Measurements from ENCODE around the gene HABP4. TPM values are rescaled to one million over a fixed set of nuclear protein-coding genes. Genes with fewer than 3 reads are reported as not detected.

Gene HABP4
- total and polyA plus RNA-seq, 2 of the 4 experiments (the other 2 are of a cell fraction) = 5.2 to 10.6 TPM

GRCh38 chr9:96449523-96449844 is 485 bp upstream of the HABP4 start:
- no peak overlapping the region for H3K27ac ChIP-seq (ENCODE audit: insufficient read depth, low read length)
- H3K9me3 ChIP-seq (ENCODE audit: control insufficient read depth, insufficient read depth, low read length) = no peaks in the 10 kb centered on the region
- H3K9me1 ChIP-seq (ENCODE audit: insufficient read depth, low read length) = peaks cover 10% of the 10 kb centered on the region
- peak overlapping the region; percentile 63 for H2AK9ac ChIP-seq (replicated peaks; ENCODE audit: low read depth, low read length, poor library complexity)
- peak overlapping the region; percentile 88 for H3K4ac ChIP-seq (ENCODE audit: low read depth, low read length)
- peak overlapping the region; percentile 47; the same call in 1 of the 2 replicates for H3K9ac ChIP-seq (ENCODE audit: low read depth, low read length)
- no TSS peak for BruUV-seq (replicated peaks)
- H2BK120ac ChIP-seq (ENCODE audit: low read depth, low read length) = peak overlapping the region; percentile 83; the same call in 1 of the 2 replicates
- H2AK5ac ChIP-seq (ENCODE audit: low read depth, low read length) = no peak overlapping the region
- peak overlapping the region; percentile 12; the same call in 1 of the 2 replicates for H3K18ac ChIP-seq (ENCODE audit: low read depth, low read length)
- ChIA-PET POLR2A (ENCODE audit: unreplicated experiment) (no interaction called here), CTCF (interaction anchor here (1.4 kb wide), 1 partner anchor 66 kb away, joined by 3 read pairs; no protein-coding TSS in a partner anchor)
- no peaks in the 10 kb centered on the region for H3K36me3 ChIP-seq (ENCODE audit: control insufficient read depth, insufficient read depth, low read length)
- H4K8ac ChIP-seq (ENCODE audit: low read depth in 2 of 2, low read length in 2 of 2) = peak overlapping the region; percentile 5 to 93; a peak in 2 of 4 replicates
- H4K20me1 ChIP-seq (ENCODE audit: insufficient read depth, low read length) = peaks cover 6% of the 10 kb centered on the region; the same call in 1 of the 2 replicates
- H4K5ac ChIP-seq (ENCODE audit: low read depth, low read length) = 0 out of 2 replicates have a peak overlapping the region, but pooled peaks have one; percentile 5
- peak overlapping the region; percentile 99 for H3K23ac ChIP-seq (ENCODE audit: low read depth, low read length)
- peaks cover 5% of the 10 kb centered on the region; the same call in 1 of the 2 replicates for H3K4me1 ChIP-seq (ENCODE audit: control insufficient read depth, insufficient read depth, low read length)
- no peak for TF ChIP-seq MAFK (IDR thresholded peaks at IDR 0.05; ENCODE audit: low read depth, low read length)
- TF ChIP-seq RCOR1 (IDR thresholded peaks at IDR 0.05; ENCODE audit: insufficient replicate concordance, low read length) = no peak
- TF ChIP-seq ELK1 (IDR thresholded peaks at IDR 0.05; ENCODE audit: borderline replicate concordance, low read depth, low read length) = no peak
- no peak for TF ChIP-seq CTCF (conservative IDR thresholded peaks at IDR 0.05; ENCODE audit: low read depth, low read length)
- TF ChIP-seq BHLHE40 (IDR thresholded peaks at IDR 0.05; ENCODE audit: low read depth, low read length) = no peak
- TF ChIP-seq SMC3 (IDR thresholded peaks at IDR 0.05; ENCODE audit: low read depth, low read length) = no peak
- no peak for TF ChIP-seq MAZ (IDR thresholded peaks at IDR 0.05; ENCODE audit: borderline replicate concordance, low read depth, low read length)
- TF ChIP-seq USF2 (IDR thresholded peaks at IDR 0.05; ENCODE audit: low read depth, low read length) = no peak
- TF ChIP-seq CEBPB (IDR thresholded peaks at IDR 0.05; ENCODE audit: low read depth, low read length) = no peak
- TF ChIP-seq NFE2L2 (IDR thresholded peaks at IDR 0.05; ENCODE audit: low read depth, low read length) = no peak
- no peak for TF ChIP-seq POLR2A (IDR thresholded peaks at IDR 0.05; ENCODE audit: low read depth, low read length)
- no peak for TF ChIP-seq RAD21 (IDR thresholded peaks at IDR 0.05; ENCODE audit: low read length)
- TF ChIP-seq MXI1 (IDR thresholded peaks at IDR 0.05; ENCODE audit: borderline replicate concordance, low read depth, low read length) = no peak
- TF ChIP-seq FOS (IDR thresholded peaks at IDR 0.05; ENCODE audit: low read depth, low read length) = no peak
- TF ChIP-seq RFX5 (IDR thresholded peaks at IDR 0.05; ENCODE audit: low read depth, low read length) = no peak
- peak overlapping the region; percentile 96 for H2AFZ ChIP-seq (replicated peaks; ENCODE audit: low read length, poor library complexity)
- peak overlapping the region; percentile 60 for H3K4me3 ChIP-seq (ENCODE audit: insufficient read depth, low read depth, low read length)
- intact Hi-C loops (cut with micrococcal nuclease) (no loop called here), in situ Hi-C loops (cut with MboI; ENCODE audit: low sequenced_read_pairs) (no loop called here), dilution Hi-C loops (cut with HindIII; ENCODE audit: low sequenced_read_pairs, unreplicated experiment) (no loop called here)
- WGBS, 2 experiments (ENCODE audit: extremely low coverage in 2 of 2, insufficient read length in 1 of 2) = 4% methylated on average over 6 of the region's 7 CpGs; no CpG with 5 or more reads in 1 of the 2 experiments
- DNase-seq (no peak), ATAC-seq (ENCODE audit: low read depth) (peak; percentile 8)
- 0 out of 2 replicates have a peak overlapping the region, but pooled peaks have one; percentile 66 for H4K91ac ChIP-seq (ENCODE audit: insufficient read depth, low read depth, low read length)
- peak overlapping the region; percentile 53 for H2BK5ac ChIP-seq (ENCODE audit: low read depth, low read length, poor library complexity, severe bottlenecking)
- peaks cover 5 to 27% of the 10 kb centered on the region in 2 experiments; a peak in 3 of 4 replicates for H3K79me1 ChIP-seq (ENCODE audit: low read depth in 1 of 2, low read length in 2 of 2)
- no peaks in the 10 kb centered on the region for H3K27me3 ChIP-seq (ENCODE audit: control insufficient read depth, insufficient read depth, low read length)
- H3K14ac ChIP-seq (replicated peaks; ENCODE audit: low read depth, low read length) = peak overlapping the region; percentile 97
- peak overlapping the region; percentile 84; the same call in 1 of the 2 replicates for H2BK20ac ChIP-seq (ENCODE audit: low read depth, low read length)
- peak overlapping the region; percentile 11; the same call in 1 of the 2 replicates for H3K56ac ChIP-seq (ENCODE audit: extremely low read depth, insufficient read depth, low read length)
- H2BK15ac ChIP-seq (ENCODE audit: low read depth, low read length) = peak overlapping the region; percentile 26; the same call in 1 of the 3 replicates
- peak overlapping the region; percentile 85 for H3K4me2 ChIP-seq (ENCODE audit: low read depth, low read length)
